Left renal cortex interstitium (tissue), 4 donors: ENCODE results near the gene XPNPEP2. TPM values are rescaled to one million over a fixed set of nuclear protein-coding genes. Genes with fewer than 3 reads are reported as not detected.
A peak's percentile ranks its signal among the peaks of the same experiment; 100 is the strongest.

Experiments
- DNase-seq, 4 donors: peaks; one replicate each; pipeline ENCODE4 v3.0.0-alpha.2; 2013; ENCODE audit warnings: low read depth in 4 of 4, low spot score in 2 of 4, missing footprints in 1 of 4
- polyA plus RNA-seq, 4 donors: library from polyadenylated mRNA; unstranded; fragments of 120-200 nt; gene quantifications; one replicate each; pipeline ENCODE4 v1.2.1, GENCODE V29; 2013; ENCODE audit not compliant: insufficient read length in 4 of 4

The XPNPEP2 gene
- polyA plus RNA-seq = 10 to 100 TPM; 50.0 to 82.7 (median 56.3) TPM

- peak in 2 of 4 donors; percentile 41 to 46 for DNase-seq
These were observed at the start of gene XPNPEP2 for GRCh38 chrX:129738466-129739308. Gene XPNPEP2, plus strand, starts transcription at chrX:129738979. Its CDS starts 235 bp downstream, at chrX:129739214.

GRCh38 chrX:129689796-129690195, 49.0 kb upstream of the XPNPEP2 start:
- DNase-seq = no peak

- DNase-seq = no peak
These were observed 48.3 kb upstream of the XPNPEP2 start for GRCh38 chrX:129690435-129690834.

- DNase-seq = no peak
These were observed 45.4 kb upstream of the XPNPEP2 start for GRCh38 chrX:129693354-129693753.

- no peak for DNase-seq
These were observed 44.0 kb upstream of the XPNPEP2 start for GRCh38 chrX:129694805-129695204.

GRCh38 chrX:129695535-129695934, 43.2 kb upstream of the XPNPEP2 start:
- no peak for DNase-seq

GRCh38 chrX:129695937-129696336, 42.8 kb upstream of the XPNPEP2 start:
- no peak for DNase-seq

- DNase-seq = no peak
These were observed 42.2 kb upstream of the XPNPEP2 start for GRCh38 chrX:129696463-129697155.

GRCh38 chrX:129697204-129697829, 41.5 kb upstream of the XPNPEP2 start:
- DNase-seq = no peak

- no peak for DNase-seq
These were observed 40.6 kb upstream of the XPNPEP2 start for GRCh38 chrX:129698150-129698549.

- no peak for DNase-seq
These were observed 38.2 kb upstream of the XPNPEP2 start for GRCh38 chrX:129700536-129700935.

- DNase-seq = no peak
These were observed 37.1 kb upstream of the XPNPEP2 start for GRCh38 chrX:129701624-129702069.

GRCh38 chrX:129704491-129704890, 34.3 kb upstream of the XPNPEP2 start:
- no peak for DNase-seq

GRCh38 chrX:129705377-129705925, 33.3 kb upstream of the XPNPEP2 start:
- no peak for DNase-seq

GRCh38 chrX:129705988-129706387, 32.8 kb upstream of the XPNPEP2 start:
- DNase-seq = no peak

- no peak for DNase-seq
These were observed 32.2 kb upstream of the XPNPEP2 start for GRCh38 chrX:129706400-129707072.

GRCh38 chrX:129714581-129714980, 24.2 kb upstream of the XPNPEP2 start:
- DNase-seq = no peak

- DNase-seq = no peak
These were observed 22.3 kb upstream of the XPNPEP2 start for GRCh38 chrX:129716507-129716906.

- no peak for DNase-seq
These were observed 20.9 kb upstream of the XPNPEP2 start for GRCh38 chrX:129717892-129718291.

- no peak for DNase-seq
These were observed 20.1 kb upstream of the XPNPEP2 start for GRCh38 chrX:129718676-129719075.
